HEK293T (cell line): ENCODE results near the gene KIF17.
"Not testable (repeated sequence)": the region's sequence is repeated elsewhere in the genome, so short reads cannot be mapped to it uniquely, and the experiment has no call there.

Experiments
- CTCF ChIA-PET: fragments of 350-600 bp; formaldehyde crosslinking; extraction: SDS; loops from one replicate; lab custom pipeline; 2021; ENCODE audit warnings: antibody characterized with exemption, inconsistent platforms; lab: Yijun Ruan, JAX
- POLR2A ChIA-PET: fragments of 350-600 bp; formaldehyde crosslinking; extraction: SDS; loops from one replicate; lab custom pipeline; 2020; ENCODE audit warnings: antibody characterized with exemption, inconsistent platforms; lab: Yijun Ruan, JAX
- DNase-seq: peaks from one replicate; pipeline ENCODE4 v3.0.0; 2012; ENCODE audit warnings: mixed read lengths; ENCODE audit errors: extremely low spot score
- ARNT ChIP-seq: fragments of 450-650 bp; IDR thresholded peaks from 2 replicates; pipeline ENCODE4 v1.6.1; 2017; ENCODE audit warnings: mild to moderate bottlenecking
- BHLHE40 ChIP-seq: fragments of 450-650 bp; IDR thresholded peaks from 2 replicates; pipeline ENCODE4 v1.6.1; 2016; ENCODE audit warnings: mild to moderate bottlenecking, moderate library complexity, borderline replicate concordance
- CTBP1 ChIP-seq: fragments of 450-650 bp; IDR thresholded peaks from 2 replicates; pipeline ENCODE4 v1.6.1; 2016; ENCODE audit warnings: borderline replicate concordance
- ELF4 ChIP-seq: fragments of 450-650 bp; IDR thresholded peaks from 2 replicates; pipeline ENCODE4 v1.6.1; 2017; ENCODE audit warnings: antibody characterized with exemption
- FOXA1 ChIP-seq: fragments of 450-650 bp; IDR thresholded peaks from 2 replicates; pipeline ENCODE4 v1.6.1; 2016; ENCODE audit warnings: mild to moderate bottlenecking
- FOXK2 ChIP-seq: fragments of 450-650 bp; IDR thresholded peaks from 2 replicates; pipeline ENCODE4 v1.6.1; 2016; ENCODE audit warnings: mild to moderate bottlenecking
- FOXM1 ChIP-seq: fragments of 450-650 bp; IDR thresholded peaks from 2 replicates; pipeline ENCODE4 v1.6.1; 2017; ENCODE audit warnings: mild to moderate bottlenecking, borderline replicate concordance
- HDGF ChIP-seq: fragments of 450-650 bp; IDR thresholded peaks from 2 replicates; pipeline ENCODE4 v1.6.1; 2017; ENCODE audit warnings: antibody characterized with exemption, borderline replicate concordance
- L3MBTL2 ChIP-seq: fragments of 450-650 bp; conservative IDR thresholded peaks from 2 replicates; pipeline ENCODE4 v1.6.1; 2016; ENCODE audit warnings: mild to moderate bottlenecking
- LEF1 ChIP-seq: fragments of 450-650 bp; IDR thresholded peaks from 2 replicates; pipeline ENCODE4 v1.6.1; 2017; ENCODE audit warnings: mild to moderate bottlenecking, borderline replicate concordance
- NFRKB ChIP-seq: fragments of 450-650 bp; IDR thresholded peaks from 2 replicates; pipeline ENCODE4 v1.6.1; 2016; ENCODE audit warnings: mild to moderate bottlenecking, moderate library complexity
- PKNOX1 ChIP-seq: fragments of 450-650 bp; IDR thresholded peaks from 2 replicates; pipeline ENCODE4 v1.6.1; 2016
- SP1 ChIP-seq: fragments of 450-650 bp; IDR thresholded peaks from 2 replicates; pipeline ENCODE4 v1.6.1; 2017
- SUZ12 ChIP-seq: fragments of 450-650 bp; IDR thresholded peaks from 2 replicates; pipeline ENCODE4 v1.6.1; 2016; ENCODE audit warnings: mild to moderate bottlenecking
- TARDBP ChIP-seq: fragments of 450-650 bp; IDR thresholded peaks from 2 replicates; pipeline ENCODE4 v1.6.1; 2016
- ZNF384 ChIP-seq: fragments of 450-650 bp; IDR thresholded peaks from 2 replicates; pipeline ENCODE4 v1.6.1; 2016

The KIF17 gene

GRCh38 chr1:20683614-20684013, 34.2 kb downstream of the KIF17 start:
- no peak for TF ChIP-seq FOXK2
- no peak for TF ChIP-seq LEF1
- no peak for TF ChIP-seq ARNT
- TF ChIP-seq ELF4 = no peak
- TF ChIP-seq FOXM1 = no peak
- TF ChIP-seq BHLHE40 = no peak
- no peak for TF ChIP-seq PKNOX1
- no peak for TF ChIP-seq L3MBTL2
- no peak for TF ChIP-seq SP1
- no peak for TF ChIP-seq FOXA1
- TF ChIP-seq HDGF = no peak
- no peak for TF ChIP-seq ZNF384
- TF ChIP-seq CTBP1 = no peak
- TF ChIP-seq SUZ12 = no peak
- ChIA-PET POLR2A (interaction anchor here (1.2 kb wide), 2 partner anchors 22 kb away, joined by 5 read pairs; partner anchors contain the start of gene DDOST), CTCF (interaction anchor here (1.9 kb wide), 1 partner anchor 13 kb away, joined by 8 read pairs; no protein-coding TSS in a partner anchor)
- DNase-seq = no peak

GRCh38 chr1:20682571-20683236, 35.1 kb downstream of the KIF17 start:
- no peak for DNase-seq
- ChIA-PET POLR2A (interaction anchor here (1.2 kb wide), 1 partner anchor 21 kb away, joined by 5 read pairs; the partner anchor contains the start of gene DDOST), CTCF (no interaction called here)
- no peak for TF ChIP-seq FOXM1

GRCh38 chr1:20681999-20682398, 35.8 kb downstream of the KIF17 start:
- ChIA-PET CTCF (no interaction called here), POLR2A (no interaction called here)
- TF ChIP-seq ELF4 (no peak), PKNOX1 (no peak), ZNF384 (no peak), LEF1 (no peak), CTBP1 (no peak), ARNT (no peak), L3MBTL2 (no peak), HDGF (no peak), SP1 (no peak), BHLHE40 (no peak), TARDBP (no peak), FOXM1 (no peak), FOXA1 (no peak), FOXK2 (no peak), SUZ12 (no peak), NFRKB (no peak)
- no peak for DNase-seq

- POLR2A ChIA-PET = interaction anchor here (0.6 kb wide), 1 partner anchor 26 kb away, joined by 3 read pairs; no protein-coding TSS in a partner anchor
- TF ChIP-seq FOXK2 (no peak), ARNT (no peak), NFRKB (no peak), FOXA1 (no peak), BHLHE40 (no peak)
- DNase-seq = no peak
- CTCF ChIA-PET = no interaction called here
Measured at GRCh38 chr1:20680269-20680668, 37.5 kb downstream of the KIF17 start.

- no peak for TF ChIP-seq SP1
- TF ChIP-seq PKNOX1 = no peak
- no peak for TF ChIP-seq TARDBP
- TF ChIP-seq FOXM1 = no peak
- TF ChIP-seq NFRKB = no peak
- no peak for TF ChIP-seq ZNF384
- ChIA-PET POLR2A (interaction anchor here (1.3 kb wide), 1 partner anchor 17 kb away, joined by 6 read pairs; the partner anchor contains the start of gene DDOST), CTCF (no interaction called here)
- DNase-seq = no peak
Measured at GRCh38 chr1:20678599-20678998, 39.2 kb downstream of the KIF17 start.

GRCh38 chr1:20673626-20674025, 44.2 kb downstream of the KIF17 start:
- DNase-seq, CTCF ChIA-PET: not testable (repeated sequence)
- POLR2A ChIA-PET = interaction anchor here (1.1 to 1.4 kb wide), 2 partner anchors 12 to 13 kb away, joined by 3 to 7 read pairs; partner anchors contain the start of gene DDOST

GRCh38 chr1:20672265-20672632, 45.6 kb downstream of the KIF17 start:
- no peak for DNase-seq
- ChIA-PET POLR2A (interaction anchor here (1.4 kb wide), 1 partner anchor 12 kb away, joined by 3 read pairs; no protein-coding TSS in a partner anchor), CTCF (no interaction called here)
- TF ChIP-seq ARNT (no peak), FOXA1 (no peak), CTBP1 (no peak), LEF1 (no peak), TARDBP (no peak), FOXM1 (no peak), SP1 (no peak), L3MBTL2 (no peak), PKNOX1 (no peak), FOXK2 (no peak), NFRKB (no peak), ELF4 (no peak), ZNF384 (no peak)
